GM23248 (cell line): Measurements from ENCODE around the gene SLC25A26.

Experiments used
- EZH2 ChIP-seq: fragments of 200-600 bp; sonication (generic); IDR thresholded peaks from 2 replicates; pipeline ENCODE4 v1.6.1; 2018; ENCODE audit warnings: antibody characterized with exemption, mild to moderate bottlenecking; ENCODE audit not compliant: insufficient read depth, poor library complexity, severe bottlenecking
- EZH2phosphoT487 ChIP-seq: fragments of 200-600 bp; sonication (generic); IDR thresholded peaks from 2 replicates; pipeline ENCODE4 v1.6.1; 2018; ENCODE audit warnings: antibody characterized with exemption, moderate library complexity, mild to moderate bottlenecking, low read depth; ENCODE audit not compliant: insufficient read depth

DNA sequence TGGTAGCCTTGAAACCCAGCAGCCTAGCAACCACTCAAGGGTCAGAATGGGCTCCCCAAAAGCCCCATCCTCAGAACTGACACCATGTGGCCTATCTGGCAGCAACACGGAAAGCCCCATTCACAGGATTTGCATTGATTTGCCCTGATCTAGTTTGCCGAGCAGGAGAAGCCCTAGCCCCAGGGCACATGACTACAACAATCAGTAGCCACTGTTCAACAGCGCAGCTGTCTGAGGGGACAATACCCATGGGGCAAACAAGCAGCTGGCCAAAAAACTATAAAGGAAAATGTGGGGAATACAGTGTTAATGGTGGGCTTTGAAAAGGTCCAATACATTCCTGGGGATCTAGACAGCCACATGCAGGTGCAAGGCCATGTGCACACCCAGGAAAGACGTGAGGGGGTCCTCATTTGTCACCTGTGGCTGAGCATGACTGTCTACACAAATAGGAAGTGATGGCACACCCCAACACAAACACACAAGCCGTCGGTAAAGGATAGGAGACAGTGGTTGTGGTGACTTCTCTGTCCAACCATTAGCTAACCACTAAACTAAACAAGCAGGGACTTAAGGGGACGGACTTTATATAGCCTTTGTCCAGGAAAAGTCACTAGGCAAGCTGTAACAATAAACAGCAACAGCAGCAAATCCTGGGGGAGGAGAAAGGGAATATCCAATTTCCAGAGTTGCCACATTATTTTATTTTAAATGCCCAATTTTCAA, 166.3 kb downstream of the SLC25A26 start:
- TF ChIP-seq EZH2 (no peak), EZH2phosphoT487 (no peak)
